GM12872 (cell line): ENCODE data around the gene PITX1.

ENCODE experiments used
- CTCF ChIP-seq: IDR thresholded peaks from 3 replicates; pipeline ENCODE4 v1.5.1; 2011; ENCODE audit warnings: low read depth, mild to moderate bottlenecking, low read length, moderate library complexity; ENCODE audit not compliant: insufficient read depth

PITX1 gene

GRCh38 chr5:135033901-135034235, at the start of gene PITX1:
Gene PITX1 (minus strand): TSS chr5:135034228. CDS start chr5:135033881, 347 bp downstream.
- TF ChIP-seq CTCF = no peak

DNA sequence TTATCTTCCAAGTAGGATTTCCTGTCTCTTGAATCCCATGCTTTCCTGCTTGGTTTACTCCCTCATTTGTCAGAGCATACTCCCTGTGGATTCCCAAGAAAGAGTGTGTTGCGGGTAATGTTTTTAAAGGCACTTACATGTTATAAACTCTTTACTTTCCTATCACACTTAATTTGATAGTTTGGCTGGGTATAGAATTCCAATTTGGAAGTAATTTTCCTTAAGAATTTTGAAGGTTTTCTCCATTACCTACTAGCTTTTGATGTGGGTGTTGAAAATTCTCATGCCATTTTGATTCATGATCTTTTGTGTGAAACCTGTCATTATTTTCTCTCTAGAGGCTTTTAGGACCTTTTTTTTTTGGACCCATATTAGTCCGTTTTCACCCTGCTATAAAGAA, 47.2 kb upstream of the PITX1 start:
- TF ChIP-seq CTCF = no peak

- no peak for TF ChIP-seq CTCF
Measured at GRCh38 chr5:135079760-135080159, 45.7 kb upstream of the PITX1 start.

DNA sequence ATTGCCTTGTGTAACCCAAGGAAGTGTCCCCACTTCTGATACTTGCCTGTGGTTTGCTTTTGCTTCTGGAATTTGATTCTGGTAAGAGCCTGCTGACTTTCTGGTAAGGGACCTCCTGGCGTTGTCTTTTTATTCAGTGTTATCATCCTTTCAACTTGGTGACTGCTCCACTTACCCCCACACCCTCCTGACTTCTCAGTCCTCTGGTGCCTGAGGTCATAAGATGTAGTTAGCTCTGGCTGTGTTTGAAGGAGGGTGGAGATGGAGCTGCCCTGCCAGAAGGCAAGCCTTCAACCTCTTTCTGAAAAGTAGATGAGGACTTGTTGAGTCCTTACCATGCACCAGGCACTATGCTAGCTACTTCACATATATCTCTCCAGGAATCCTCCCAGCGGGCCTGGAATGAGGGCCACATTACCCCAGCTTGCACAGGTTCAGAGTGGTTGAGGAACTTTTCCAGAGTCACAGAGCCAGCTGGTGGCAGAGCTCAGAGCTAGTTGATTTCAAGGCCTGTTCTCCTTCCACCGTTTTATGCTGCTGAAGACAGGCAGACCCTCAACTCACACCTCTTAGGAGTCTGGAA, 45.2 kb upstream of the PITX1 start:
- TF ChIP-seq CTCF = no peak

DNA sequence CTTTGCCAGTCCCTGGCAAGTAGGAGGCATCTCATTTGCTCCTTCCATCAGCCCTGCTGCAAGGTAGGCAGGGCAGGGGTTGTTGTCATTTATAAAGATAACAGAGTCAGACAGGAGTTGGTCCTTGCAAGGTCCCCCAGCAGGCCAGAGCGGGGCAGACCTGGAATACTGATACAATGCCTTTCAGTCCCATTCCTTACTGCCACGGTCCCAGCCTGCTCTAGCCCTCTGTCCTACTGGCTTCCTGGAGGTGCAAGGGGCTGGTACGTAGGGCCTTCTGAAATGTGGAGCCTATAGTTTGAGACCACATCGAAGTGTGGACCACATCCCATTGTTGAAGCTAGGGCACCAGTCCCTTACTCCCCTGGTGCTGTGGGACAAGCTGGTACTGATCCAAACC, 42.8 kb upstream of the PITX1 start:
- no peak for TF ChIP-seq CTCF

- TF ChIP-seq CTCF = no peak
Measured at GRCh38 chr5:135076051-135076491, 42.0 kb upstream of the PITX1 start.

- TF ChIP-seq CTCF = no peak
Measured at GRCh38 chr5:135075621-135076020, 41.6 kb upstream of the PITX1 start.

- no peak for TF ChIP-seq CTCF
Measured at GRCh38 chr5:135073761-135074345, 39.8 kb upstream of the PITX1 start.
